Purkinje cell (primary cell): ENCODE measurements around the gene CYYR1. TPM values are rescaled to one million over a fixed set of nuclear protein-coding genes. Genes with fewer than 3 reads are reported as not detected.

ENCODE experiments used
- polyA plus RNA-seq: library from polyadenylated mRNA; unstranded; fragments of >200 nt; fragmentation: Nextera tagmentation; gene quantifications from 2 replicates; pipeline ENCODE4 v1.2.1, GENCODE V29; 2014

CYYR1 gene
- polyA plus RNA-seq, result 0.27 and 0.59 TPM in 2 replicates

GRCh38 chr21:26572702-26573381, at the start of gene CYYR1:
TSS of gene CYYR1 (minus strand) at chr21:26573286. CDS start at chr21:26572940, 346 bp downstream.

